HG03520 (cell line): Measurements from ENCODE around the gene FSTL3.
A peak's percentile ranks its signal among the peaks of the same experiment; 100 is the strongest.
"Not testable (repeated sequence)": the region's sequence is repeated elsewhere in the genome, so short reads cannot be mapped to it uniquely, and the experiment has no call there.

Source experiments
- ATAC-seq: cut with Tn5 transposase; IDR thresholded peaks from one replicate; pipeline ENCODE4 v1.9.1; 2021; ENCODE audit warnings: mild to moderate bottlenecking, moderate library complexity; ENCODE audit not compliant: unreplicated experiment

Gene FSTL3

GRCh38 chr19:676339-677105, at the start of gene FSTL3:
Gene FSTL3, plus strand, starts transcription at chr19:676392. Its CDS starts 32 bp downstream, at chr19:676424.
- ATAC-seq, result no peak

GRCh38 chr19:626566-626965, 49.6 kb upstream of the FSTL3 start:
- not testable (repeated sequence) for ATAC-seq

- ATAC-seq, result no peak
Observed at GRCh38 chr19:628168-628567, 48.0 kb upstream of the FSTL3 start.

GRCh38 chr19:629515-629914, 46.7 kb upstream of the FSTL3 start:
- ATAC-seq, result not testable (repeated sequence)

GRCh38 chr19:629961-630714, 46.1 kb upstream of the FSTL3 start:
- no peak for ATAC-seq

- peak; percentile 14 for ATAC-seq
Observed at GRCh38 chr19:632579-633067, 43.6 kb upstream of the FSTL3 start.

- peak; percentile 77 for ATAC-seq
Observed at GRCh38 chr19:633068-633785, 43.0 kb upstream of the FSTL3 start, which contains the start of gene POLRMT. Gene POLRMT, minus strand, starts transcription at chr19:633537. Its CDS starts 25 bp downstream, at chr19:633512.

- no peak for ATAC-seq
Observed at GRCh38 chr19:633786-634639, 42.2 kb upstream of the FSTL3 start.

GRCh38 chr19:634975-635652, 41.1 kb upstream of the FSTL3 start:
- ATAC-seq, result no peak

- ATAC-seq, result no peak
Observed at GRCh38 chr19:638906-639252, 37.3 kb upstream of the FSTL3 start.

GRCh38 chr19:639253-640160, 36.7 kb upstream of the FSTL3 start, which contains the start of gene FGF22:
Gene FGF22, plus strand, starts transcription at chr19:639879. Its CDS starts 47 bp downstream, at chr19:639926.
- ATAC-seq, result peak; percentile 59

- ATAC-seq, result no peak
Observed at GRCh38 chr19:640161-640558, 36.0 kb upstream of the FSTL3 start.

GRCh38 chr19:640606-641189, 35.5 kb upstream of the FSTL3 start:
- ATAC-seq, result no peak

GRCh38 chr19:641702-642101, 34.5 kb upstream of the FSTL3 start:
- ATAC-seq, result no peak

GRCh38 chr19:642767-643727, 33.1 kb upstream of the FSTL3 start:
- ATAC-seq, result no peak

- no peak for ATAC-seq
Observed at GRCh38 chr19:643736-644135, 32.5 kb upstream of the FSTL3 start.

- ATAC-seq, result no peak
Observed at GRCh38 chr19:644363-644762, 31.8 kb upstream of the FSTL3 start.
